Tibial nerve (tissue), 4 donors: ENCODE results near the gene VPS26C.

Source experiments
- CTCF ChIP-seq, 5 experiments: fragments of 200-600 bp in 3 of 5; fragments of 450-650 bp in 2 of 5; sonication (generic) in 3 of 5; IDR thresholded peaks; one replicate each; pipeline ENCODE4 v1.5.1; 2016 to 2019; ENCODE audit warnings: antibody characterized with exemption in 5 of 5, mild to moderate bottlenecking in 3 of 5, moderate library complexity in 2 of 5
- EP300 ChIP-seq, 2 donors: sonication (generic); formaldehyde crosslinking; IDR thresholded peaks; one replicate each; pipeline ENCODE4 v1.6.1; 2017; ENCODE audit warnings: antibody characterized with exemption in 2 of 2, mild to moderate bottlenecking in 1 of 2

- no peak for TF ChIP-seq EP300 (IDR thresholded peaks at IDR 0.05)
- TF ChIP-seq CTCF (IDR thresholded peaks at IDR 0.05), result no peak
These were observed 75.1 kb downstream of the VPS26C start for GRCh38 chr21:37192019-37192418.
